ENCODE measurements around the gene SH3GL3.

The SH3GL3 gene

GRCh38 chr15:83561661-83562060, 114.5 kb downstream of the SH3GL3 start:
- ATAC-seq (ENCODE audit: low read depth), result peak; percentile 42; the same call in 1 of the 3 replicates
- no peaks in the 10 kb centered on the region for H3K27me3 ChIP-seq (ENCODE audit: insufficient read depth, poor library complexity, severe bottlenecking)

GRCh38 chr15:83565138-83565537, 118.0 kb downstream of the SH3GL3 start:
- Histone ChIP-seq H3K27me3 (ENCODE audit: insufficient read depth, poor library complexity, severe bottlenecking) (no peaks in the 10 kb centered on the region), H3K4me1 (ENCODE audit: insufficient read depth, poor library complexity, severe bottlenecking) (no peaks in the 10 kb centered on the region), H3K36me3 (ENCODE audit: low read depth) (no peaks in the 10 kb centered on the region), H3K27ac (ENCODE audit: poor library complexity, severe bottlenecking) (no peak overlapping the region), H3K9me3 (ENCODE audit: severe bottlenecking) (no peaks in the 10 kb centered on the region), H3K4me3 (ENCODE audit: severe bottlenecking) (no peak overlapping the region)
- no peak for TF ChIP-seq CTCF (IDR thresholded peaks at IDR 0.05; ENCODE audit: poor library complexity, severe bottlenecking)
- ATAC-seq (ENCODE audit: low read depth), result no peak
- DNase-seq (ENCODE audit: low spot score), result no peak

More at GRCh38 chr15:83561661-83562060, 114.5 kb downstream of the SH3GL3 start:
- Histone ChIP-seq H3K9me3 (ENCODE audit: severe bottlenecking) (no peaks in the 10 kb centered on the region), H3K27ac (ENCODE audit: poor library complexity, severe bottlenecking) (no peak overlapping the region), H3K4me1 (ENCODE audit: insufficient read depth, poor library complexity, severe bottlenecking) (no peaks in the 10 kb centered on the region), H3K36me3 (ENCODE audit: low read depth) (no peaks in the 10 kb centered on the region), H3K4me3 (ENCODE audit: severe bottlenecking) (no peak overlapping the region)
- TF ChIP-seq CTCF (IDR thresholded peaks at IDR 0.05; ENCODE audit: poor library complexity, severe bottlenecking), result no peak
- DNase-seq (ENCODE audit: low spot score), result no peak

- Histone ChIP-seq H3K27ac (ENCODE audit: poor library complexity, severe bottlenecking) (no peak overlapping the region), H3K4me1 (ENCODE audit: insufficient read depth, poor library complexity, severe bottlenecking) (no peaks in the 10 kb centered on the region), H3K9me3 (ENCODE audit: severe bottlenecking) (no peaks in the 10 kb centered on the region), H3K36me3 (ENCODE audit: low read depth) (no peaks in the 10 kb centered on the region), H3K27me3 (ENCODE audit: insufficient read depth, poor library complexity, severe bottlenecking) (no peaks in the 10 kb centered on the region), H3K4me3 (ENCODE audit: severe bottlenecking) (no peak overlapping the region)
- ATAC-seq (ENCODE audit: low read depth) (peak; percentile 58; the same call in 1 of the 3 replicates), DNase-seq (ENCODE audit: low spot score) (no peak)
- peak; percentile 99 for TF ChIP-seq CTCF (IDR thresholded peaks at IDR 0.05; ENCODE audit: poor library complexity, severe bottlenecking)
Observed at GRCh38 chr15:83565553-83566159, 118.5 kb downstream of the SH3GL3 start.

GRCh38 chr15:83567318-83567717, 120.2 kb downstream of the SH3GL3 start:
- no peaks in the 10 kb centered on the region for H3K9me3 ChIP-seq (ENCODE audit: severe bottlenecking)
- DNase-seq (ENCODE audit: low spot score) (no peak), ATAC-seq (ENCODE audit: low read depth) (peak; percentile 68; the same call in 2 of the 3 replicates)
- H3K4me3 ChIP-seq (ENCODE audit: severe bottlenecking), result no peak overlapping the region
- no peaks in the 10 kb centered on the region for H3K27me3 ChIP-seq (ENCODE audit: insufficient read depth, poor library complexity, severe bottlenecking)
- H3K4me1 ChIP-seq (ENCODE audit: insufficient read depth, poor library complexity, severe bottlenecking), result no peaks in the 10 kb centered on the region
- TF ChIP-seq CTCF (IDR thresholded peaks at IDR 0.05; ENCODE audit: poor library complexity, severe bottlenecking), result no peak
- H3K36me3 ChIP-seq (ENCODE audit: low read depth), result no peaks in the 10 kb centered on the region
- no peak overlapping the region for H3K27ac ChIP-seq (ENCODE audit: poor library complexity, severe bottlenecking)

- Histone ChIP-seq H3K9me3 (ENCODE audit: severe bottlenecking) (no peaks in the 10 kb centered on the region), H3K4me1 (ENCODE audit: insufficient read depth, poor library complexity, severe bottlenecking) (no peaks in the 10 kb centered on the region), H3K27me3 (ENCODE audit: insufficient read depth, poor library complexity, severe bottlenecking) (no peaks in the 10 kb centered on the region), H3K4me3 (ENCODE audit: severe bottlenecking) (no peak overlapping the region), H3K36me3 (ENCODE audit: low read depth) (no peaks in the 10 kb centered on the region), H3K27ac (ENCODE audit: poor library complexity, severe bottlenecking) (no peak overlapping the region)
- TF ChIP-seq CTCF (IDR thresholded peaks at IDR 0.05; ENCODE audit: poor library complexity, severe bottlenecking), result no peak
- DNase-seq (ENCODE audit: low spot score) (no peak), ATAC-seq (ENCODE audit: low read depth) (no peak)
Observed at GRCh38 chr15:83569341-83569740, 122.2 kb downstream of the SH3GL3 start.
